ENCODE data around the gene KCNG2. TPM values are rescaled to one million over a fixed set of nuclear protein-coding genes. Genes with fewer than 3 reads are reported as not detected.

Gene KCNG2
- total and polyA plus RNA-seq, 9 of the 15 experiments (the other 6 are each of a cell fraction or from before 2014, with no cell fraction given), result not detected

GRCh38 chr18:79934311-79935097 lies 136.8 kb downstream of the KCNG2 start (continued):
- TF ChIP-seq NR2C1 (IDR thresholded peaks at IDR 0.05) (peak; percentile 75), NR2C1 (tag; IDR thresholded peaks at IDR 0.05) (peak; percentile 84), TCF3 (CRISPR knock-in tag; IDR thresholded peaks at IDR 0.05) (peak; percentile 57), CBFA2T3 (IDR thresholded peaks at IDR 0.05) (peak; percentile 44; the same call in 1 of the 2 replicates), MNT (conservative IDR thresholded peaks at IDR 0.05) (peak in 1 of 2 experiments; percentile 35; a peak in 1 of 4 replicates), TBP (optimal IDR thresholded peaks at IDR 0.05; ENCODE audit: low read depth, low read length) (no peak)

GRCh38 chr18:79935098-79935480 lies 137.4 kb downstream of the KCNG2 start:
- no peak overlapping the region for H3K4me3 ChIP-seq
- no peak overlapping the region for H3K9ac ChIP-seq (ENCODE audit: insufficient read depth in 1 of 2, low read depth in 2 of 2, low read length in 2 of 2)
- FAIRE-seq (no peak), DNase-seq (ENCODE audit: extremely low read depth in 1 of 4, low spot score in 3 of 4) (no peak), ATAC-seq (no peak)
- intact Hi-C loops (cut with micrococcal nuclease), result no loop called here
- H3K36me3 ChIP-seq (ENCODE audit: control insufficient read depth, insufficient read depth, low read length), result peaks cover 3% of the 10 kb centered on the region; the same call in 1 of the 3 replicates
- peaks cover 3% of the 10 kb centered on the region; the same call in 1 of the 2 replicates for H3K9me3 ChIP-seq (replicated peaks; ENCODE audit: control insufficient read depth, insufficient read depth, low read depth, low read length)
- ChIA-PET CTCF (ENCODE audit: low intra/inter-chr PET ratio) (no interaction called here), POLR2A (interaction anchor here (1.1 kb wide), 1 partner anchor 13 kb away, joined by 3 read pairs; no protein-coding TSS in a partner anchor)
- H3K27ac ChIP-seq (ENCODE audit: extremely low read depth, low read depth, low read length), result no peak overlapping the region
- no peaks in the 10 kb centered on the region for H3K79me2 ChIP-seq (ENCODE audit: control insufficient read depth, insufficient read depth, low read length)
- TF ChIP-seq TEAD4 (IDR thresholded peaks at IDR 0.05; ENCODE audit: low read length), result no peak
- no peak for TF ChIP-seq TEAD4 (CRISPR knock-in tag; IDR thresholded peaks at IDR 0.05; ENCODE audit: borderline replicate concordance)
- no peak for TF ChIP-seq MYBL2 (IDR thresholded peaks at IDR 0.05; ENCODE audit: low read depth)
- no peak for TF ChIP-seq MYBL2 (CRISPR knock-in tag; IDR thresholded peaks at IDR 0.05; ENCODE audit: borderline replicate concordance)
- no peak for TF ChIP-seq CREB1 (IDR thresholded peaks at IDR 0.05)
- TF ChIP-seq CREB1 (CRISPR knock-in tag; IDR thresholded peaks at IDR 0.05), result no peak
- in situ Hi-C loops (cut with MboI), result no loop called here
- H3K27me3 ChIP-seq (ENCODE audit: control insufficient read depth in 2 of 2, insufficient read depth in 2 of 2, low read length in 2 of 2), result no peaks in the 10 kb centered on the region
- BruUV-seq (replicated peaks), result no TSS peak
- no peaks in the 10 kb centered on the region for H4K20me1 ChIP-seq (replicated peaks; ENCODE audit: control insufficient read depth, insufficient read depth, low read length)
- 59% methylated on average over 5 of the region's 5 CpGs for WGBS (ENCODE audit: insufficient coverage, low coverage, missing lambda C conversion rate)
- no peaks in the 10 kb centered on the region for H3K9me1 ChIP-seq (ENCODE audit: control insufficient read depth, insufficient read depth, low read length)
- no peak overlapping the region for H3K4me2 ChIP-seq (ENCODE audit: insufficient read depth, low read length)
- no peaks in the 10 kb centered on the region; a peak in 1 of 5 replicates for H3K4me1 ChIP-seq (replicated peaks in 1 of 2; ENCODE audit: control insufficient read depth in 2 of 2, insufficient read depth in 2 of 2, low read length in 2 of 2)
- no peak overlapping the region for H2AFZ ChIP-seq (ENCODE audit: low read depth, low read length)

All from K562 (cell line).